HepG2 (cell line): ENCODE data around the gene CAPZB. TPM values are rescaled to one million over a fixed set of nuclear protein-coding genes. Genes with fewer than 3 reads are reported as not detected.

Experiments used
- CSRNP1 ChIP-seq: sonication (generic); formaldehyde crosslinking; IDR thresholded peaks from 2 replicates; pipeline ENCODE4 v1.8.1; 2023; ENCODE audit warnings: mild to moderate bottlenecking, missing genetic modification reagents
- HNF1A ChIP-seq, 2 experiments: sonication (generic) in 1 of 2; formaldehyde crosslinking in 1 of 2; IDR thresholded peaks; 2 replicates each; pipeline versions ENCODE4 v1.4.0 to v1.6.1; 2016 to 2020; ENCODE audit warnings: borderline replicate concordance in 1 of 2, low read depth in 1 of 2, mild to moderate bottlenecking in 1 of 2, missing genetic modification reagents in 1 of 2
- HNF4G ChIP-seq, 2 experiments: sonication (generic) in 1 of 2; formaldehyde crosslinking in 1 of 2; IDR thresholded peaks; 2 replicates each; pipeline versions ENCODE4 v1.4.0 to v1.6.1; 2011 to 2020; ENCODE audit warnings: borderline replicate concordance in 2 of 2, low read depth in 2 of 2, mild to moderate bottlenecking in 2 of 2, low read length in 1 of 2, missing genetic modification reagents in 1 of 2, moderate library complexity in 1 of 2
- HOXD1 ChIP-seq: sonication (generic); formaldehyde crosslinking; IDR thresholded peaks from 2 replicates; pipeline ENCODE4 v1.5.0; 2020; ENCODE audit warnings: missing genetic modification reagents
- JUNB ChIP-seq: sonication (generic); formaldehyde crosslinking; IDR thresholded peaks from 2 replicates; pipeline ENCODE4 v1.8.0; 2022; ENCODE audit warnings: missing genetic modification reagents, mild to moderate bottlenecking, borderline replicate concordance
- KAT7 ChIP-seq: IDR thresholded peaks from 2 replicates; pipeline ENCODE4 v1.6.1; 2018; ENCODE audit warnings: borderline replicate concordance, missing compliant biosample characterization
- MEIS2 ChIP-seq: sonication (generic); formaldehyde crosslinking; IDR thresholded peaks from 2 replicates; pipeline ENCODE4 v1.9.0; 2021; ENCODE audit warnings: mild to moderate bottlenecking, missing genetic modification reagents
- RARG ChIP-seq: sonication (generic); formaldehyde crosslinking; IDR thresholded peaks from 2 replicates; pipeline ENCODE4 v1.4.0; 2020; ENCODE audit warnings: low read depth, mild to moderate bottlenecking, missing genetic modification reagents
- RCOR2 ChIP-seq: IDR thresholded peaks from 2 replicates; pipeline ENCODE4 v1.6.1; 2016; ENCODE audit warnings: missing biosample characterization, missing genetic modification reagents
- TBX3 ChIP-seq: fragments of 450-650 bp; IDR thresholded peaks from 2 replicates; pipeline ENCODE4 v1.6.1; 2017; ENCODE audit warnings: antibody characterized with exemption, mild to moderate bottlenecking, inconsistent platforms, borderline replicate concordance
- TMF1 ChIP-seq: sonication (generic); formaldehyde crosslinking; IDR thresholded peaks from 2 replicates; pipeline ENCODE4 v1.8.1; 2022; ENCODE audit warnings: low read depth, missing genetic modification reagents
- YEATS4 ChIP-seq: sonication (generic); formaldehyde crosslinking; IDR thresholded peaks from 2 replicates; pipeline ENCODE4 v1.4.0; 2020; ENCODE audit warnings: missing genetic modification reagents, borderline replicate concordance
- ZNF552 ChIP-seq: sonication (generic); formaldehyde crosslinking; IDR thresholded peaks from 2 replicates; pipeline ENCODE4 v1.9.0; 2022; ENCODE audit warnings: missing genetic modification reagents, mild to moderate bottlenecking, borderline replicate concordance
- ZNF570 ChIP-seq: sonication (generic); formaldehyde crosslinking; IDR thresholded peaks from 2 replicates; pipeline ENCODE4 v1.4.0; 2020; ENCODE audit warnings: mild to moderate bottlenecking, missing genetic modification reagents, borderline replicate concordance
- ZNF878 ChIP-seq: sonication (generic); formaldehyde crosslinking; IDR thresholded peaks from 2 replicates; pipeline ENCODE4 v1.8.1; 2023; ENCODE audit warnings: mild to moderate bottlenecking, missing genetic modification reagents, moderate library complexity
- ZNF883 ChIP-seq: sonication (generic); formaldehyde crosslinking; IDR thresholded peaks from 2 replicates; pipeline ENCODE4 v1.5.1; 2020; ENCODE audit warnings: mild to moderate bottlenecking, missing genetic modification reagents; ENCODE audit errors: not compliant biosample characterization
- ZSCAN22 ChIP-seq: sonication (generic); formaldehyde crosslinking; IDR thresholded peaks from 2 replicates; pipeline ENCODE4 v1.4.0; 2020; ENCODE audit warnings: mild to moderate bottlenecking, missing genetic modification reagents
- polyA plus RNA-seq, 8 experiments: library from polyadenylated mRNA; depleted of rRNA in 3 of 8; stranded (reverse) in 7 of 8; unstranded in 1 of 8; fragments of >200 nt; fragmentation: Illumina TruSeq in 4 of 8; extraction: Trizol in 4 of 8; gene quantifications; 2 replicates each; pipeline versions ENCODE4 v1.2.1 to v1.2.3, GENCODE V29; 2011 to 2016; ENCODE audit warnings: low read depth in 4 of 8, missing spikeins in 1 of 8, mixed read lengths in 1 of 8; ENCODE audit not compliant: insufficient read depth in 1 of 8
- total RNA-seq, 5 experiments: library from RNA; depleted of rRNA; stranded (reverse); fragments of >200 nt; fragmentation: Illumina TruSeq; extraction: Trizol; gene quantifications; 2 replicates each; pipeline ENCODE4 v1.2.3, GENCODE V29; 2016; ENCODE audit warnings: low read depth in 1 of 5

CAPZB gene
- total and polyA plus RNA-seq, 2 of the 13 experiments (the other 11 are each of a cell fraction or from before 2014, with no cell fraction given): 58.9 to 76.9 TPM

GRCh38 chr1:19485362-19486187 lies at the start of gene CAPZB (continued):
- TF ChIP-seq ZNF883 (peak; percentile 12), ZNF570 (CRISPR knock-in tag) (no peak), CSRNP1 (CRISPR knock-in tag) (no peak), HNF1A (IDR thresholded peaks at IDR 0.05; ENCODE audit: low read depth) (no peak), HNF1A (CRISPR knock-in tag; IDR thresholded peaks at IDR 0.05; ENCODE audit: borderline replicate concordance) (no peak), HOXD1 (CRISPR knock-in tag) (no peak; the same call in 1 of the 2 replicates), ZSCAN22 (CRISPR knock-in tag) (no peak), ZNF552 (CRISPR knock-in tag) (no peak), RCOR2 (CRISPR knock-in tag) (no peak), JUNB (CRISPR knock-in tag) (no peak), RARG (CRISPR knock-in tag) (no peak), YEATS4 (CRISPR knock-in tag) (peak; percentile 92), TMF1 (CRISPR knock-in tag) (peak; percentile 69; the same call in 1 of the 2 replicates), MEIS2 (CRISPR knock-in tag) (no peak), TBX3 (no peak), KAT7 (CRISPR knock-in tag) (no peak), ZNF878 (CRISPR knock-in tag) (0 out of 2 replicates have a peak, but pooled peaks have one; percentile 39), HNF4G (IDR thresholded peaks at IDR 0.05; ENCODE audit: borderline replicate concordance, low read depth, low read length) (no peak), HNF4G (CRISPR knock-in tag; IDR thresholded peaks at IDR 0.05; ENCODE audit: borderline replicate concordance, low read depth) (no peak)
